ENCODE data around the gene DAGLB.
"Not testable (repeated sequence)": the region's sequence is repeated elsewhere in the genome, so short reads cannot be mapped to it uniquely, and the experiment has no call there.

DAGLB gene

DNA sequence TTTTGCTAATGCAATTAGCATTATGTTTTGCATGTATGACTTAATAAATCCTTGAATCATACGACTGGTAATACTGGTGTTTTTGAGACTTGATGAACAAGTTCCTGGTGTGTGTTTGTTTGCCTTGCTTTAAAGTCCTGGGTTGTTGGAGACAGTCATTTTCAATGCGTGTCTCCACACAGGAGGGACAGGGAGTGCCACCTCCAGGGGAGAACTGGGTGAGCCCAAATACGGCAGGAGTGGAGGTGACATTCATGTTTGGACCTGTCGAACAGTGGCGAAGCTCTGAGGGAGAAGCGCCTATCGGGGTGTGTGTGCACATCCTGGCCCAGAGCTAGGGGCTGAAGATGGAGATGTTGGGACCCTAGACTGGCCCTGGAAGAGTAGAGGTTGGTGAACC is 43.8 kb downstream of the DAGLB start:
- Histone ChIP-seq H3K27ac (ENCODE audit: low read depth, low read length) (no peak overlapping the region), H3K36me3 (ENCODE audit: control insufficient read depth, low read length) (peaks cover 94% of the 10 kb centered on the region), H3K9me3 (ENCODE audit: control insufficient read depth, insufficient read depth, low read length) (no peaks in the 10 kb centered on the region), H3K4me3 (ENCODE audit: low read length) (no peak overlapping the region), H4K20me1 (ENCODE audit: control insufficient read depth, insufficient read depth, low read depth, low read length) (peaks cover 17% of the 10 kb centered on the region), H3K9me2 (replicated peaks; ENCODE audit: control insufficient read depth, low read length) (no peaks in the 10 kb centered on the region), H3F3A (ENCODE audit: control insufficient read depth, insufficient read depth) (peaks cover 24% of the 10 kb centered on the region), H3K27me3 (ENCODE audit: control insufficient read depth, low read length) (no peaks in the 10 kb centered on the region), H3K4me2 (ENCODE audit: low read length) (no peak overlapping the region), H3K79me2 (ENCODE audit: control insufficient read depth, low read length) (peaks cover 37% of the 10 kb centered on the region), H3K4me1 (ENCODE audit: control insufficient read depth, low read length) (no peaks in the 10 kb centered on the region)
- TF ChIP-seq, protein P1, sequence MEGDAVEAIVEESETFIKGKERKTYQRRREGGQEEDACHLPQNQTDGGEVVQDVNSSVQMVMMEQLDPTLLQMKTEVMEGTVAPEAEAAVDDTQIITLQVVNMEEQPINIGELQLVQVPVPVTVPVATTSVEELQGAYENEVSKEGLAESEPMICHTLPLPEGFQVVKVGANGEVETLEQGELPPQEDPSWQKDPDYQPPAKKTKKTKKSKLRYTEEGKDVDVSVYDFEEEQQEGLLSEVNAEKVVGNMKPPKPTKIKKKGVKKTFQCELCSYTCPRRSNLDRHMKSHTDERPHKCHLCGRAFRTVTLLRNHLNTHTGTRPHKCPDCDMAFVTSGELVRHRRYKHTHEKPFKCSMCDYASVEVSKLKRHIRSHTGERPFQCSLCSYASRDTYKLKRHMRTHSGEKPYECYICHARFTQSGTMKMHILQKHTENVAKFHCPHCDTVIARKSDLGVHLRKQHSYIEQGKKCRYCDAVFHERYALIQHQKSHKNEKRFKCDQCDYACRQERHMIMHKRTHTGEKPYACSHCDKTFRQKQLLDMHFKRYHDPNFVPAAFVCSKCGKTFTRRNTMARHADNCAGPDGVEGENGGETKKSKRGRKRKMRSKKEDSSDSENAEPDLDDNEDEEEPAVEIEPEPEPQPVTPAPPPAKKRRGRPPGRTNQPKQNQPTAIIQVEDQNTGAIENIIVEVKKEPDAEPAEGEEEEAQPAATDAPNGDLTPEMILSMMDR (IDR thresholded peaks at IDR 0.05; ENCODE audit: low read depth, low read length, poor library complexity, severe bottlenecking) = no peak
- TF ChIP-seq EZH2phosphoT487 (IDR thresholded peaks at IDR 0.05; ENCODE audit: borderline replicate concordance, low read length) = no peak

DNA sequence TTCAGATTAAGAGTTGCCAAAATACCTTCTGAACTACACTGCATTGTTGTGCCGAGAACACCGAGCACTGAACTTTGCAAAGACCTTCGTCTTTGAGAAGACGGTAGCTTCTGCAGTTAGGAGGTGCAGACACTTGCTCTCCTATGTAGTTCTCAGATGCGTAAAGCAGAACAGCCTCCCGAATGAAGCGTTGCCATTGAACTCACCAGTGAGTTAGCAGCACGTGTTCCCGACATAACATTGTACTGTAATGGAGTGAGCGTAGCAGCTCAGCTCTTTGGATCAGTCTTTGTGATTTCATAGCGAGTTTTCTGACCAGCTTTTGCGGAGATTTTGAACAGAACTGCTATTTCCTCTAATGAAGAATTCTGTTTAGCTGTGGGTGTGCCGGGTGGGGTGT is 45.0 kb downstream of the DAGLB start:
- Histone ChIP-seq H3K36me3 (ENCODE audit: control insufficient read depth, low read length) (peaks cover 97% of the 10 kb centered on the region), H3K27ac (ENCODE audit: low read depth, low read length) (no peak overlapping the region), H3K4me3 (ENCODE audit: low read length) (no peak overlapping the region), H3K4me1 (ENCODE audit: control insufficient read depth, low read length) (no peaks in the 10 kb centered on the region), H3K79me2 (ENCODE audit: control insufficient read depth, low read length) (peaks cover 49% of the 10 kb centered on the region), H3K27me3 (ENCODE audit: control insufficient read depth, low read length) (no peaks in the 10 kb centered on the region), H3F3A (ENCODE audit: control insufficient read depth, insufficient read depth) (peaks cover 27% of the 10 kb centered on the region), H4K20me1 (ENCODE audit: control insufficient read depth, insufficient read depth, low read depth, low read length) (peaks cover 26% of the 10 kb centered on the region), H3K9me2 (replicated peaks; ENCODE audit: control insufficient read depth, low read length) (no peaks in the 10 kb centered on the region), H3K4me2 (ENCODE audit: low read length) (no peak overlapping the region), H3K9me3 (ENCODE audit: control insufficient read depth, insufficient read depth, low read length) (no peaks in the 10 kb centered on the region)
- TF ChIP-seq, protein P1 (IDR thresholded peaks at IDR 0.05; ENCODE audit: low read depth, low read length, poor library complexity, severe bottlenecking) = no peak
- TF ChIP-seq EZH2phosphoT487 (IDR thresholded peaks at IDR 0.05; ENCODE audit: borderline replicate concordance, low read length) = no peak

DNA sequence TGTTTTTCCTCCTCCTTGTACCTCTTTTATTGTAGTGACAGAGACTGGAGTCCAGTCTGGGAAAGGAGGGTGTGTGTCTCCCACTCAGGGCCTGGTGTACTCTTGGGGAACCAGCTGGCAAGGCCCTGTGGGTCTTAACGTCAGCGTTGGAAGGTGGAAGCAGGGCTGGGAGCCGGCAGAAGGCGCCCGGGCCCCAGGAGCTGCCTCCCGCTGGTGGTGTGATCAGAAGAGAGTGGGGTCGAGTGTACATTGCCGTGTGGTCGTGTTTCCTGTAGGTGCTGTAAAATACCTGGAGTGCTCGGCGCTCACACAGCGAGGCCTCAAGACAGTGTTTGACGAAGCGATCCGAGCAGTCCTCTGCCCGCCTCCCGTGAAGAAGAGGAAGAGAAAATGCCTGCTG is 45.7 kb downstream of the DAGLB start:
- no peaks in the 10 kb centered on the region for H3K9me2 ChIP-seq (replicated peaks; ENCODE audit: control insufficient read depth, low read length)
- no peaks in the 10 kb centered on the region for H3K9me3 ChIP-seq (ENCODE audit: control insufficient read depth, insufficient read depth, low read length)
- peaks cover 96% of the 10 kb centered on the region for H3K36me3 ChIP-seq (ENCODE audit: control insufficient read depth, low read length)
- TF ChIP-seq, protein P1 (IDR thresholded peaks at IDR 0.05; ENCODE audit: low read depth, low read length, poor library complexity, severe bottlenecking) = no peak
- TF ChIP-seq EZH2phosphoT487 (IDR thresholded peaks at IDR 0.05; ENCODE audit: borderline replicate concordance, low read length) = no peak
- no peaks in the 10 kb centered on the region for H3K27me3 ChIP-seq (ENCODE audit: control insufficient read depth, low read length)
- no peaks in the 10 kb centered on the region for H3K4me1 ChIP-seq (ENCODE audit: control insufficient read depth, low read length)
- H4K20me1 ChIP-seq (ENCODE audit: control insufficient read depth, insufficient read depth, low read depth, low read length) = peaks cover 26% of the 10 kb centered on the region
- peaks cover 27% of the 10 kb centered on the region for H3F3A ChIP-seq (ENCODE audit: control insufficient read depth, insufficient read depth)
- no peak overlapping the region for H3K4me2 ChIP-seq (ENCODE audit: low read length)
- H3K4me3 ChIP-seq (ENCODE audit: low read length) = no peak overlapping the region
- peaks cover 56% of the 10 kb centered on the region for H3K79me2 ChIP-seq (ENCODE audit: control insufficient read depth, low read length)
- no peak overlapping the region for H3K27ac ChIP-seq (ENCODE audit: low read depth, low read length)

DNA sequence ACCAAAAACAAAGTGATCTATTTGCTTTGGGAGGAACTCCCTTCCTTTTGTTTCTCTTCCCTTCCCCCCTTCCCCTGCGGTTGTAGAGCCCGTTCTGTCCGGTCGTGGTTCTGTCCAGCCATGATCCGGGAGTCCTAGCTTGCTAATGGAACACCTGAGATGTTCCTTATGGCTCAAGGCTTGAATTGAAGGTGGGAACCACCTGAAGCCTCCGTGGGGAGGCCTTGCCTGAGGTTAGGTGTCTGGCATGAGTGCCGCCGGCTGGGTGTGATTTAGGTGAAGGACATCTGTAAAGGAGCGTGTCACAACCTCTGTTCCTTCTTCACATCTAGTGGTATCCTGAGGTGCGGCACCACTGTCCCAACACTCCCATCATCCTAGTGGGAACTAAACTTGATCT is 46.2 kb downstream of the DAGLB start:
- Histone ChIP-seq H3F3A (ENCODE audit: control insufficient read depth, insufficient read depth) (peaks cover 27% of the 10 kb centered on the region), H3K9me3 (ENCODE audit: control insufficient read depth, insufficient read depth, low read length) (no peaks in the 10 kb centered on the region), H3K4me1 (ENCODE audit: control insufficient read depth, low read length) (no peaks in the 10 kb centered on the region), H3K27ac (ENCODE audit: low read depth, low read length) (no peak overlapping the region), H3K36me3 (ENCODE audit: control insufficient read depth, low read length) (peaks cover 91% of the 10 kb centered on the region), H3K4me2 (ENCODE audit: low read length) (no peak overlapping the region), H4K20me1 (ENCODE audit: control insufficient read depth, insufficient read depth, low read depth, low read length) (peaks cover 26% of the 10 kb centered on the region), H3K9me2 (replicated peaks; ENCODE audit: control insufficient read depth, low read length) (no peaks in the 10 kb centered on the region), H3K4me3 (ENCODE audit: low read length) (no peak overlapping the region), H3K79me2 (ENCODE audit: control insufficient read depth, low read length) (peaks cover 61% of the 10 kb centered on the region), H3K27me3 (ENCODE audit: control insufficient read depth, low read length) (no peaks in the 10 kb centered on the region)
- TF ChIP-seq EZH2phosphoT487 (IDR thresholded peaks at IDR 0.05; ENCODE audit: borderline replicate concordance, low read length) = no peak
- TF ChIP-seq, protein P1 (IDR thresholded peaks at IDR 0.05; ENCODE audit: low read depth, low read length, poor library complexity, severe bottlenecking) = no peak

DNA sequence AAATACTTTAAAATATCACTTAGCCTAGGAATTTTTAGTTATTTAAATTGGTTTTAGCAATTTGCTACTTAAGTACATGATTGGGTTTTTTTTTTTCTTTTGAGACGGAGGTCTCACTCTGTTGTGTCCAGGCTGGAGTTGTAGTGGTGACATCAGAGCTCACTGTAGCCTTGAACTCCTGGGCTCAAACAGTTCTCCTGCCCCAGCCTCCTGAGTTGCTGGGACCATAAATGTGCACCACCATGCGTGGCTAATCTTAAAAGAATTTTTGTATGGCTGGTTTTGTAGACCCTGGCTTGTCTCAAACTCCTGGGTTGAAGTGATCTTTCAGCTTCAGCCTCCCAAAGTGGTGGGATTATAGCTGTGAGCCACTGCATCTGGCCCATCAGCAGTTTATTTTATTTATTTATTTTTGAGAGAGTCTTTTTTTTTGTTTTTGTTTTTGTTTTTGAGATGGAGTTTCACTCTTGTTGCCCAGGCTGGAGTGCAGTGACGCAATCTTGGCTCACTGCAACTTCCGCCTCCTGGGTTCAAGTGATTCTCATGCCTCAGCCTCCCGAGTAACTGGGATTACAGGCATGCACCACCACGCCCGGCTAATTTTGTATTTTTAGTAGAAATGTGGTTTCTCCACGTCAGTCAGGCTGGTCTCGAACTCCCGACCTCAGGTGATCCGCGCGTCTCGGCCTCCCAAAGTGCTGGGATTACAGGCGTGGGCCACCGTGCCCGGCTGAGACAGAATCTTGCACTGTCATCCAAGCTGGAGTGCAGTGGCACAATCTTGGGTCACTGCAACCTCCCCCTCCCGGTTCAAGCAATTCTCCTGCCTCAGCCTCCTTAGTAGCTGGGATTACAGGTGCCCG is 47.3 kb downstream of the DAGLB start:
- Histone ChIP-seq H3K79me2 (ENCODE audit: control insufficient read depth, low read length) (peaks cover 69% of the 10 kb centered on the region), H4K20me1 (ENCODE audit: control insufficient read depth, insufficient read depth, low read depth, low read length) (peaks cover 28% of the 10 kb centered on the region), H3F3A (ENCODE audit: control insufficient read depth, insufficient read depth) (peaks cover 20% of the 10 kb centered on the region), H3K36me3 (ENCODE audit: control insufficient read depth, low read length) (peaks cover 91% of the 10 kb centered on the region)
- H3K9me2 ChIP-seq (replicated peaks; ENCODE audit: control insufficient read depth, low read length); H3K27ac ChIP-seq (ENCODE audit: low read depth, low read length); H3K4me3 ChIP-seq (ENCODE audit: low read length); H3K27me3 ChIP-seq (ENCODE audit: control insufficient read depth, low read length); H3K4me2 ChIP-seq (ENCODE audit: low read length); H3K4me1 ChIP-seq (ENCODE audit: control insufficient read depth, low read length); H3K9me3 ChIP-seq (ENCODE audit: control insufficient read depth, insufficient read depth, low read length): not testable (repeated sequence)
